Hepatocyte (in vitro differentiated cells): ENCODE data around the gene PIK3R1. TPM values are rescaled to one million over a fixed set of nuclear protein-coding genes. Genes with fewer than 3 reads are reported as not detected.
A peak's percentile ranks its signal among the peaks of the same experiment; 100 is the strongest.

Source experiments
- DNase-seq: peaks from one replicate; pipeline ENCODE4 v3.0.0-alpha.2; 2016; ENCODE audit warnings: low spot score
- H2AFZ ChIP-seq: fragments of 200-600 bp; sonication (generic); 2 replicates; pipeline ENCODE4 v1.6.0; 2016; ENCODE audit warnings: antibody characterized with exemption, mild to moderate bottlenecking
- H3K27ac ChIP-seq: fragments of 200-600 bp; sonication (generic); 2 replicates; pipeline ENCODE4 v1.5.1; 2016; ENCODE audit warnings: mild to moderate bottlenecking
- H3K27me3 ChIP-seq: fragments of 200-600 bp; sonication (generic); 2 replicates; pipeline ENCODE4 v1.6.1; 2016
- H3K36me3 ChIP-seq: fragments of 200-600 bp; sonication (generic); replicated peaks from 2 replicates; pipeline ENCODE4 v1.5.1; 2016; ENCODE audit warnings: low read depth; ENCODE audit not compliant: insufficient read depth
- H3K4me1 ChIP-seq: fragments of 200-600 bp; sonication (generic); 2 replicates; pipeline ENCODE4 v1.5.1; 2016; ENCODE audit warnings: mild to moderate bottlenecking, moderate library complexity; ENCODE audit not compliant: insufficient read depth
- H3K4me2 ChIP-seq: fragments of 200-600 bp; sonication (generic); 2 replicates; pipeline ENCODE4 v1.6.0; 2016
- H3K4me3 ChIP-seq: fragments of 200-600 bp; sonication (generic); 2 replicates; pipeline ENCODE4 v1.5.1; 2016; ENCODE audit warnings: mild to moderate bottlenecking
- H3K79me2 ChIP-seq: fragments of 200-600 bp; sonication (generic); 2 replicates; pipeline ENCODE4 v1.6.0; 2017; ENCODE audit warnings: mild to moderate bottlenecking
- H3K9me2 ChIP-seq: fragments of 200-600 bp; sonication (generic); replicated peaks from 2 replicates; pipeline ENCODE4 v1.6.0; 2017; ENCODE audit warnings: mild to moderate bottlenecking; ENCODE audit not compliant: insufficient read depth
- H3K9me3 ChIP-seq: fragments of 200-600 bp; sonication (generic); 2 replicates; pipeline ENCODE4 v1.5.1; 2016; ENCODE audit warnings: low read depth, mild to moderate bottlenecking
- H4K20me1 ChIP-seq: fragments of 200-600 bp; sonication (generic); 2 replicates; pipeline ENCODE4 v1.6.0; 2016; ENCODE audit warnings: mild to moderate bottlenecking; ENCODE audit not compliant: insufficient read depth, poor library complexity, severe bottlenecking
- CTCF ChIP-seq: fragments of 200-600 bp; sonication (generic); IDR thresholded peaks from 2 replicates; pipeline ENCODE4 v1.5.1; 2016; ENCODE audit warnings: antibody characterized with exemption, mild to moderate bottlenecking; ENCODE audit not compliant: poor library complexity
- EZH2 ChIP-seq: fragments of 200-600 bp; sonication (generic); IDR thresholded peaks from 2 replicates; pipeline ENCODE4 v1.6.1; 2016; ENCODE audit warnings: antibody characterized with exemption, mild to moderate bottlenecking, borderline replicate concordance
- EZH2phosphoT487 ChIP-seq: fragments of 200-600 bp; sonication (generic); IDR thresholded peaks from one replicate; pipeline ENCODE4 v1.6.1; 2018; ENCODE audit warnings: antibody characterized with exemption, mild to moderate bottlenecking, low read depth, moderate library complexity; ENCODE audit not compliant: unreplicated experiment, severe bottlenecking
- WGBS: methylation state at CpG from one replicate; pipeline ENCODE4 v1.1.6; 2016; ENCODE audit warnings: low lambda C conversion rate; ENCODE audit errors: missing lambda C conversion rate; 5-methylcytosine and 5-hydroxymethylcytosine counted together
- polyA plus RNA-seq: library from polyadenylated mRNA; unstranded; fragments of >200 nt; fragmentation: Nextera tagmentation; extraction: Ambion mirVana; gene quantifications from 2 replicates; pipeline ENCODE4 v1.2.1, GENCODE V29; 2016
- total RNA-seq: library from RNA; depleted of rRNA; stranded (reverse); fragments of >200 nt; gene quantifications from 2 replicates; pipeline ENCODE4 v1.2.3, GENCODE V29; 2014

The PIK3R1 gene
- 86.3 and 109 TPM in 2 replicates for total RNA-seq
- polyA plus RNA-seq, result 36.4 and 38.9 TPM in 2 replicates

GRCh38 chr5:68215208-68215897, at the start of gene PIK3R1:
Gene PIK3R1 (plus strand): TSS chr5:68215756. CDS start chr5:68226676, 10,920 bp downstream.
- Histone ChIP-seq H2AFZ (peak within 1 kb of the TSS; percentile 54), H3K9me2 (no peaks in the 10 kb centered on the region), H3K27me3 (no peaks in the 10 kb centered on the region), H3K36me3 (no peaks in the 10 kb centered on the region), H3K79me2 (peaks cover 47% of the 10 kb centered on the region), H3K4me2 (peak within 1 kb of the TSS; percentile 87), H3K4me1 (peaks cover 21% of the 10 kb centered on the region), H3K4me3 (peak within 1 kb of the TSS; percentile 97), H4K20me1 (peaks cover 38% of the 10 kb centered on the region), H3K9me3 (no peaks in the 10 kb centered on the region), H3K27ac (peak within 1 kb of the TSS; percentile 98)
- 3% methylated on average over 34 of the region's 78 CpGs for whole genome bisulfite sequencing
- TF ChIP-seq EZH2, result no peak
- peak; percentile 37 for TF ChIP-seq CTCF
- no peak for TF ChIP-seq EZH2phosphoT487
- peak; percentile 98 for DNase-seq

GRCh38 chr5:68167195-68167651, 48.3 kb upstream of the PIK3R1 start:
- 87% methylated on average over 4 of the region's 4 CpGs for WGBS
- H3K4me1 ChIP-seq, result peaks cover 7% of the 10 kb centered on the region
- H3K9me2 ChIP-seq, result no peaks in the 10 kb centered on the region
- H2AFZ ChIP-seq, result no peak overlapping the region
- H3K27ac ChIP-seq, result no peak overlapping the region
- H4K20me1 ChIP-seq, result no peaks in the 10 kb centered on the region
- no peak overlapping the region for H3K4me2 ChIP-seq
- H3K9me3 ChIP-seq, result no peaks in the 10 kb centered on the region
- no peaks in the 10 kb centered on the region for H3K79me2 ChIP-seq
- no peaks in the 10 kb centered on the region for H3K36me3 ChIP-seq
- TF ChIP-seq EZH2, result no peak
- TF ChIP-seq CTCF, result no peak
- no peak for TF ChIP-seq EZH2phosphoT487
- H3K4me3 ChIP-seq, result no peak overlapping the region
- H3K27me3 ChIP-seq, result no peaks in the 10 kb centered on the region
- DNase-seq, result no peak

GRCh38 chr5:68169903-68170302, 45.7 kb upstream of the PIK3R1 start:
- H3K9me3 ChIP-seq, result no peaks in the 10 kb centered on the region
- no peak overlapping the region for H3K4me2 ChIP-seq
- H3K4me3 ChIP-seq, result no peak overlapping the region
- peak overlapping the region; percentile 24 for H2AFZ ChIP-seq
- 27% methylated on average over 1 of the region's 1 CpG for WGBS
- no peak for DNase-seq
- no peaks in the 10 kb centered on the region for H3K27me3 ChIP-seq
- H3K9me2 ChIP-seq, result no peaks in the 10 kb centered on the region
- no peaks in the 10 kb centered on the region for H3K79me2 ChIP-seq
- TF ChIP-seq EZH2phosphoT487, result no peak
- no peak for TF ChIP-seq CTCF
- no peak for TF ChIP-seq EZH2
- H4K20me1 ChIP-seq, result no peaks in the 10 kb centered on the region
- H3K36me3 ChIP-seq, result no peaks in the 10 kb centered on the region
- H3K4me1 ChIP-seq, result peaks cover 7% of the 10 kb centered on the region
- no peak overlapping the region for H3K27ac ChIP-seq
